ENCODE measurements around the gene DNLZ.

GRCh38 chr9:136314056-136314416 is 49.5 kb downstream of the DNLZ start:
- TF ChIP-seq, protein P1, sequence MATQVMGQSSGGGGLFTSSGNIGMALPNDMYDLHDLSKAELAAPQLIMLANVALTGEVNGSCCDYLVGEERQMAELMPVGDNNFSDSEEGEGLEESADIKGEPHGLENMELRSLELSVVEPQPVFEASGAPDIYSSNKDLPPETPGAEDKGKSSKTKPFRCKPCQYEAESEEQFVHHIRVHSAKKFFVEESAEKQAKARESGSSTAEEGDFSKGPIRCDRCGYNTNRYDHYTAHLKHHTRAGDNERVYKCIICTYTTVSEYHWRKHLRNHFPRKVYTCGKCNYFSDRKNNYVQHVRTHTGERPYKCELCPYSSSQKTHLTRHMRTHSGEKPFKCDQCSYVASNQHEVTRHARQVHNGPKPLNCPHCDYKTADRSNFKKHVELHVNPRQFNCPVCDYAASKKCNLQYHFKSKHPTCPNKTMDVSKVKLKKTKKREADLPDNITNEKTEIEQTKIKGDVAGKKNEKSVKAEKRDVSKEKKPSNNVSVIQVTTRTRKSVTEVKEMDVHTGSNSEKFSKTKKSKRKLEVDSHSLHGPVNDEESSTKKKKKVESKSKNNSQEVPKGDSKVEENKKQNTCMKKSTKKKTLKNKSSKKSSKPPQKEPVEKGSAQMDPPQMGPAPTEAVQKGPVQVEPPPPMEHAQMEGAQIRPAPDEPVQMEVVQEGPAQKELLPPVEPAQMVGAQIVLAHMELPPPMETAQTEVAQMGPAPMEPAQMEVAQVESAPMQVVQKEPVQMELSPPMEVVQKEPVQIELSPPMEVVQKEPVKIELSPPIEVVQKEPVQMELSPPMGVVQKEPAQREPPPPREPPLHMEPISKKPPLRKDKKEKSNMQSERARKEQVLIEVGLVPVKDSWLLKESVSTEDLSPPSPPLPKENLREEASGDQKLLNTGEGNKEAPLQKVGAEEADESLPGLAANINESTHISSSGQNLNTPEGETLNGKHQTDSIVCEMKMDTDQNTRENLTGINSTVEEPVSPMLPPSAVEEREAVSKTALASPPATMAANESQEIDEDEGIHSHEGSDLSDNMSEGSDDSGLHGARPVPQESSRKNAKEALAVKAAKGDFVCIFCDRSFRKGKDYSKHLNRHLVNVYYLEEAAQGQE (IDR thresholded peaks at IDR 0.05; ENCODE audit: insufficient read depth in 1 of 2, low read depth in 2 of 2, low read length in 2 of 2): no peak
- TF ChIP-seq TAF1 (IDR thresholded peaks at IDR 0.05; ENCODE audit: borderline replicate concordance, insufficient read depth, low read length) (no peak), POLR2AphosphoS5 (IDR thresholded peaks at IDR 0.05; ENCODE audit: low read depth, low read length) (no peak), SIN3A (IDR thresholded peaks at IDR 0.05; ENCODE audit: borderline replicate concordance, insufficient read depth, low read length) (no peak), FOXP2 (optimal IDR thresholded peaks at IDR 0.05; ENCODE audit: borderline replicate concordance, extremely low read depth, extremely low read length, insufficient read depth) (no peak)

All from PFSK-1 (cell line).